SK-N-SH treated with all-trans-retinoic acid at 6 μM for 48 hours (cell line): ENCODE data around the gene ZSCAN2.
"Not testable (repeated sequence)": the region's sequence is repeated elsewhere in the genome, so short reads cannot be mapped to it uniquely, and the experiment has no call there.

Source experiments
- ATAC-seq: fragments of 200-7000 bp; cut with Tn5 transposase; 3 replicates; pipeline ENCODE4 v1.9.1; 2020; ENCODE audit warnings: mild to moderate bottlenecking, moderate library complexity
- BACH2 ChIP-seq: fragments of 250-450 bp; sonication (Bioruptor Pico); IDR thresholded peaks from 2 replicates; pipeline ENCODE4 v1.9.0; 2021; ENCODE audit warnings: mild to moderate bottlenecking, borderline replicate concordance
- CSDC2 ChIP-seq: fragments of 250-450 bp; sonication (Bioruptor Pico); IDR thresholded peaks from 2 replicates; pipeline ENCODE4 v1.5.0; 2020; ENCODE audit warnings: mild to moderate bottlenecking, moderate library complexity
- ESRRG ChIP-seq: fragments of 250-450 bp; sonication (Bioruptor Pico); IDR thresholded peaks from 2 replicates; pipeline ENCODE4 v1.6.1; 2021; ENCODE audit warnings: mild to moderate bottlenecking
- GLIS3 ChIP-seq: fragments of 250-450 bp; sonication (Bioruptor Pico); IDR thresholded peaks from 2 replicates; pipeline ENCODE4 v1.5.0; 2020; ENCODE audit warnings: mild to moderate bottlenecking, moderate library complexity
- ISL1 ChIP-seq: fragments of 250-450 bp; sonication (Bioruptor Pico); IDR thresholded peaks from 2 replicates; pipeline ENCODE4 v2.1.2; 2022; ENCODE audit warnings: mild to moderate bottlenecking, moderate library complexity
- OSR1 ChIP-seq: fragments of 250-450 bp; sonication (Bioruptor Pico); IDR thresholded peaks from 2 replicates; pipeline ENCODE4 v1.8.0; 2022; ENCODE audit warnings: moderate library complexity, mild to moderate bottlenecking, inconsistent platforms
- PPARA ChIP-seq: fragments of 250-450 bp; sonication (Bioruptor Pico); IDR thresholded peaks from 2 replicates; pipeline ENCODE4 v1.5.0; 2020; ENCODE audit warnings: mild to moderate bottlenecking, borderline replicate concordance
- RARB ChIP-seq: fragments of 250-450 bp; sonication (Bioruptor Pico); IDR thresholded peaks from 2 replicates; pipeline ENCODE4 v1.8.0; 2021; ENCODE audit warnings: mild to moderate bottlenecking, moderate library complexity
- TCF4 ChIP-seq: fragments of 250-450 bp; sonication (Bioruptor Pico); IDR thresholded peaks from 2 replicates; pipeline ENCODE4 v1.8.0; 2021; ENCODE audit warnings: mild to moderate bottlenecking, moderate library complexity, borderline replicate concordance
- TOX ChIP-seq: fragments of 250-450 bp; sonication (Bioruptor Pico); IDR thresholded peaks from 2 replicates; pipeline ENCODE4 v1.8.0; 2021; ENCODE audit warnings: mild to moderate bottlenecking, moderate library complexity, borderline replicate concordance
- ZC3H10 ChIP-seq: fragments of 250-450 bp; sonication (Bioruptor Pico); IDR thresholded peaks from 2 replicates; pipeline ENCODE4 v1.5.1; 2021; ENCODE audit warnings: mild to moderate bottlenecking, moderate library complexity
- ZFP3 ChIP-seq: fragments of 250-450 bp; sonication (Bioruptor Pico); IDR thresholded peaks from 2 replicates; pipeline ENCODE4 v1.5.0; 2020; ENCODE audit warnings: mild to moderate bottlenecking, moderate library complexity
- ZFP30 ChIP-seq: fragments of 450-650 bp; formaldehyde crosslinking; IDR thresholded peaks from 2 replicates; pipeline ENCODE4 v1.5.0; 2022; ENCODE audit warnings: mild to moderate bottlenecking, moderate library complexity
- ZNF70 ChIP-seq: fragments of 450-650 bp; formaldehyde crosslinking; IDR thresholded peaks from 2 replicates; pipeline ENCODE4 v1.5.0; 2020; ENCODE audit warnings: mild to moderate bottlenecking, moderate library complexity
- ZNF8 ChIP-seq: fragments of 450-650 bp; formaldehyde crosslinking; IDR thresholded peaks from 2 replicates; pipeline ENCODE4 v1.5.0; 2020; ENCODE audit warnings: mild to moderate bottlenecking, moderate library complexity
- TF ChIP-seq, protein P1 (sequence below): fragments of 250-450 bp; sonication (Bioruptor Pico); IDR thresholded peaks from 2 replicates; pipeline ENCODE4 v1.8.0; 2021; ENCODE audit warnings: low read depth, mild to moderate bottlenecking, moderate library complexity, borderline replicate concordance
- TF ChIP-seq, protein P2 (sequence below): fragments of 250-450 bp; sonication (Bioruptor Pico); IDR thresholded peaks from 2 replicates; pipeline ENCODE4 v1.5.1; 2020; ENCODE audit warnings: low read depth, mild to moderate bottlenecking, moderate library complexity
- TF ChIP-seq, protein P3 (sequence below): fragments of 250-450 bp; sonication (Bioruptor Pico); IDR thresholded peaks from 2 replicates; pipeline ENCODE4 v1.5.1; 2021; ENCODE audit warnings: mild to moderate bottlenecking, moderate library complexity
- TF ChIP-seq, protein P4 (sequence below): fragments of 250-450 bp; sonication (Bioruptor Pico); IDR thresholded peaks from 2 replicates; pipeline ENCODE4 v1.5.0; 2020; ENCODE audit warnings: mild to moderate bottlenecking, moderate library complexity

The ZSCAN2 gene

DNA sequence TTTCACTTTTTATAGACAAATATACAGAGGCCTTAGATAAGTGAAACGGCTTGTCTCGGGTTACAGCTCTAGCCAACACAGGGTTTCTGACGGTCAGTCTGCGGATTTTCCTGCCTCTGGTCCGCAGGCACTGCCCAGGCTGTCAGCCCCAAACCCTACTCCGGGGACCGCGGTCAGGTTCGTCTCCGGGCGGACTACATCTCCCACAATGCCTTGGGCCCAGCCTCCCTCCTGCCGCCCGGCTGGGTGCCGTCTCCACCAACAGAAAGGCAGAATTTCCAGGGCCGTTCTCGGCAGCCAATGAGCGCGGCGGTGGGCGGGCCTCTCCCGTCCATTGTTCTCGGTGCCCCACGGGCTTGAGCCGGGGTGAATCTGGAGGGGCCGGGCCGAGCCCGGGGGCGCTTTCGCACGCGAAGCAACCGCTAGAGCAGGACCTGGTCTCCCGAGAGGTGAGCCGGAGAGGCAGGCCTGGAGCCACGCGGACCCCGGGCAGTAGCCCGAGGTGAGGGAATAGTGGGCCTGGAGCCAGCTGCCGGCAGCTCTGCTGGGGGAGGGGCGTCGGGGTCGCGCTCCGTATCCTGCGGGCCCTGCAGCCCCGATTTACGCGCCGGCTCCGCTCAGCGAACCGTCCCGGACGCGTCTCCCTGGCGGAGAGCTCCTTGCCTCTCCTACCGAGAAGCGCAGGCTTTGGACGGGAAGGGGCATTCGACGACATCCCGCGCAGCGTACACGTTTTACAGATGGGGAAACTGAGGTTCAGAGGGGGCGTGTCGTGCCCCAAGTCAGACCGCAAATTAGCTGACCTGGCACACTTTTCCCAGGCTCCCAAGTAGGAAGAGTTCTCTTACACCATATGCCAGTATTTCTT lies at the start of gene ZSCAN2:
Gene ZSCAN2 (plus strand): TSS at position 323 of the 868 bp plus-strand sequence. CDS start 2,919 bp downstream, outside the sequence.
- ATAC-seq = peak; percentile 99
- TF ChIP-seq BACH2 (no peak), CSDC2 (CRISPR knock-in tag) (no peak), ZNF8 (CRISPR knock-in tag) (no peak), RARB (CRISPR knock-in tag) (no peak), ISL1 (CRISPR knock-in tag) (no peak), TCF4 (CRISPR knock-in tag) (no peak)
- TF ChIP-seq, protein P1, sequence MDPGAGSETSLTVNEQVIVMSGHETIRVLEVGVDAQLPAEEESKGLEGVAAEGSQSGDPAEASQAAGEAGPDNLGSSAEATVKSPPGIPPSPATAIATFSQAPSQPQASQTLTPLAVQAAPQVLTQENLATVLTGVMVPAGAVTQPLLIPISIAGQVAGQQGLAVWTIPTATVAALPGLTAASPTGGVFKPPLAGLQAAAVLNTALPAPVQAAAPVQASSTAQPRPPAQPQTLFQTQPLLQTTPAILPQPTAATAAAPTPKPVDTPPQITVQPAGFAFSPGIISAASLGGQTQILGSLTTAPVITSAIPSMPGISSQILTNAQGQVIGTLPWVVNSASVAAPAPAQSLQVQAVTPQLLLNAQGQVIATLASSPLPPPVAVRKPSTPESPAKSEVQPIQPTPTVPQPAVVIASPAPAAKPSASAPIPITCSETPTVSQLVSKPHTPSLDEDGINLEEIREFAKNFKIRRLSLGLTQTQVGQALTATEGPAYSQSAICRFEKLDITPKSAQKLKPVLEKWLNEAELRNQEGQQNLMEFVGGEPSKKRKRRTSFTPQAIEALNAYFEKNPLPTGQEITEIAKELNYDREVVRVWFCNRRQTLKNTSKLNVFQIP (CRISPR knock-in tag) = no peak
- TF ChIP-seq, all 23 proteins: peak for 0

DNA sequence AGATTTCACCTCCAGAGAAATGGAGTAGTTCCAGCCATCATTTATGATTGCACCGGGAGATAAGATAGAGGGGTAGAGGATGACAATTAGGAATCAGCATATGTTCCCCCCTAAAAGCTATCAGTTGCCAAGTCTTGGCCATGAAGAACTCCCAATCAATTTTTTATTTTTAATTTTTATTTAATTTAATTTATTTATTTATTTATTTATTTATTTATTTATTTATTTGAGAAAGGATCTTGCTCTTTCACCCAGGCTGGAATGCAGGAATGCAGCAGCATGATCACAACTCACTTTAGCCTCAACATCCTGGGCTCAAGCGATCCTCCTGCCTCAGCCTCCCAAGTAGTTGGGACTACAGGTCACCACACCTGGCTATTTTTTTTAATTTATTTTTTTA lies 49.2 kb upstream of the ZSCAN2 start:
- not testable (repeated sequence) for ATAC-seq

DNA sequence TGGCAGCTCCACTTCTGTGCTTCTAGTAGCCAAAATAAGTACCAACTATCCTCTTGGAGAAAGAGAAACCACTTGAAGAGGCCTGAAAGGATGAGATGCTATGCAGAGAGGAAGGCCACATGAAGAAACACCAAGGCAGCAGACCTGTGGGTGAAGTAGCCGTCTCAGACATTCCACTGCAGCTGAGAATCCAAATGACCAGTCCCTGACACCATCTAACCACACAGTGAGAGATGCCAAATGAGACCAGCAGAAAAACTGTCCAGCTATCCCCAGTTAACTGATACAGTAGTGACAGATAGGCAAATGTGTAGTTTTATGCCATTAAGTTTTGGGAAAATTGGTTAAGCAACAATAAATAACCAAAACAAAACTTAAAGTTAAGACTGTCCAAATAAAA lies 47.9 kb upstream of the ZSCAN2 start:
- ATAC-seq = no peak
- no peak for TF ChIP-seq ZFP3 (CRISPR knock-in tag)
- no peak for TF ChIP-seq OSR1 (CRISPR knock-in tag)
- no peak for TF ChIP-seq PPARA (CRISPR knock-in tag)
- TF ChIP-seq, protein P2, sequence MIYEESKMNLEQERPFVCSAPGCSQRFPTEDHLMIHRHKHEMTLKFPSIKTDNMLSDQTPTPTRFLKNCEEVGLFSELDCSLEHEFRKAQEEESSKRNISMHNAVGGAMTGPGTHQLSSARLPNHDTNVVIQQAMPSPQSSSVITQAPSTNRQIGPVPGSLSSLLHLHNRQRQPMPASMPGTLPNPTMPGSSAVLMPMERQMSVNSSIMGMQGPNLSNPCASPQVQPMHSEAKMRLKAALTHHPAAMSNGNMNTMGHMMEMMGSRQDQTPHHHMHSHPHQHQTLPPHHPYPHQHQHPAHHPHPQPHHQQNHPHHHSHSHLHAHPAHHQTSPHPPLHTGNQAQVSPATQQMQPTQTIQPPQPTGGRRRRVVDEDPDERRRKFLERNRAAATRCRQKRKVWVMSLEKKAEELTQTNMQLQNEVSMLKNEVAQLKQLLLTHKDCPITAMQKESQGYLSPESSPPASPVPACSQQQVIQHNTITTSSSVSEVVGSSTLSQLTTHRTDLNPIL (CRISPR knock-in tag) = no peak
- TF ChIP-seq BACH2 = no peak
- no peak for TF ChIP-seq TCF4 (CRISPR knock-in tag)

DNA sequence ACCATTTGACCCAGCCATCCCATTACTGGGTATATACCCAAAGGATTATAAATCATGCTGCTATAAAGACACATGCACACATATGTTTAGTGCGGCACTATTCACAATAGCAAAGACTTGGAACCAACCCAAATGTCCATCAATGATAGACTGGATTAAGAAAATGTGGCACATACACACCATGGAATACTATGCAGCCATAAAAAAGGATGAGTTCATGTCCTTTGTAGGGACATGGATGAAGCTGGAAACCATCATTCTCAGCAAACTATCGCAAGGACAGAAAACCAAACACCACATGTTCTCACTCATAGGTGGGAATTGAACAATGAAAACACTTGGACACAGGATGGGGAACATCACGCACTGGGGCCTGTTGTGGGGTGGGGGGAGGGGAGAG lies 44.1 kb upstream of the ZSCAN2 start:
- ATAC-seq = not testable (repeated sequence)

DNA sequence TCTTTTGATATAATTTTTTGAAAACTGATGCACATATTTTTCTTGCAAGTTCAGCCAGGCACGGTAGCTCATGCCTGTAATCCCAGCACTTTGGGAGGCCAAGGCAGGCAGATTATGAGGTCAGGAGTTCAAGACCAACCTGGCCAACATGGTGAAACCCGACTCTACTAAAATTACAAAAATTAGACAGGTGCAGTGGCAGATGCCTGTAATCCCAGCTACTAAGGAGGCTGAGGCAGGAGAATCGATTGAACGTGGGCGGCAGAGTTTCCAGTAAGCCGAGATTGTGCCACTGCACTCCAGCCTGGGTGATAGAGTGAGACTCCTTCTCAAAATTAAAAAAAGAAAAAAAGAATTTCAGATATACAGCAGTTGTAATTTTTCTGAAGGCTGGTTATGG lies 32.8 kb upstream of the ZSCAN2 start:
- not testable (repeated sequence) for ATAC-seq

DNA sequence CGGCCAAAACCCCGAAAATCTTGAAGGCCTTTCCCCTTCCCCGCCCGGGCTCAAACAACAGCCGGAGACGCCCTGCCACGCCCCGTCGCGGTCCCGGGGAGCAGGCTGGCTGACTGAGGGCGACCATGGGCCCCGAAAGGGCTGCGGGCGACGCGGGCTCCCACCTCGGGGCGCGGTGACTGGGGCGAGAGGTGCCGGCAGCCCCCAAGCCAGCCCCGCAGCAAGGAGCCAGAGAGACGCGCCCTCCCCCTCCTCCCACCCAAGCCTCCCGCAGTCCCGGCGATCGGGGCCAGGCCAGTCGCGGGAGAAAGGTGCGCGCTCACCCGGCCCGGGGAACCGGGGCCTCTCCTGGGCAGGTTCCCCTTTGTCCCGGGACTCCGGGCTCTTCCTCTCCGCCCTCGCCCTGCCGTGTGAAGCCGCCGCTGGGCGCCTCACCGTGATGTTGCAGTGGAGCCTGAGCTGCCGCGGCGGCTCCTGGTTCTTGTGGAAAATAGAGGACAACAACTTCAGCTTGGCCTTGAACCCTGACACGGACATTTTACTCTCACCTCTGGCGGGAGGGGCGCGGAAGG lies 30.6 kb upstream of the ZSCAN2 start:
- ATAC-seq = peak; percentile 81
- TF ChIP-seq, protein P3, sequence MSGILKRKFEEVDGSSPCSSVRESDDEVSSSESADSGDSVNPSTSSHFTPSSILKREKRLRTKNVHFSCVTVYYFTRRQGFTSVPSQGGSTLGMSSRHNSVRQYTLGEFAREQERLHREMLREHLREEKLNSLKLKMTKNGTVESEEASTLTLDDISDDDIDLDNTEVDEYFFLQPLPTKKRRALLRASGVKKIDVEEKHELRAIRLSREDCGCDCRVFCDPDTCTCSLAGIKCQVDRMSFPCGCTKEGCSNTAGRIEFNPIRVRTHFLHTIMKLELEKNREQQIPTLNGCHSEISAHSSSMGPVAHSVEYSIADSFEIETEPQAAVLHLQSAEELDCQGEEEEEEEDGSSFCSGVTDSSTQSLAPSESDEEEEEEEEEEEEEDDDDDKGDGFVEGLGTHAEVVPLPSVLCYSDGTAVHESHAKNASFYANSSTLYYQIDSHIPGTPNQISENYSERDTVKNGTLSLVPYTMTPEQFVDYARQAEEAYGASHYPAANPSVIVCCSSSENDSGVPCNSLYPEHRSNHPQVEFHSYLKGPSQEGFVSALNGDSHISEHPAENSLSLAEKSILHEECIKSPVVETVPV (CRISPR knock-in tag) = no peak
- TF ChIP-seq ZC3H10 (CRISPR knock-in tag) (no peak), GLIS3 (CRISPR knock-in tag) (no peak), ZFP30 (CRISPR knock-in tag) (no peak), OSR1 (CRISPR knock-in tag) (no peak), TOX (CRISPR knock-in tag) (no peak), ISL1 (CRISPR knock-in tag) (no peak), ZNF8 (CRISPR knock-in tag) (no peak), CSDC2 (CRISPR knock-in tag) (no peak), ZNF70 (CRISPR knock-in tag) (no peak), ESRRG (CRISPR knock-in tag) (no peak), PPARA (CRISPR knock-in tag) (no peak)
- TF ChIP-seq, protein P4, sequence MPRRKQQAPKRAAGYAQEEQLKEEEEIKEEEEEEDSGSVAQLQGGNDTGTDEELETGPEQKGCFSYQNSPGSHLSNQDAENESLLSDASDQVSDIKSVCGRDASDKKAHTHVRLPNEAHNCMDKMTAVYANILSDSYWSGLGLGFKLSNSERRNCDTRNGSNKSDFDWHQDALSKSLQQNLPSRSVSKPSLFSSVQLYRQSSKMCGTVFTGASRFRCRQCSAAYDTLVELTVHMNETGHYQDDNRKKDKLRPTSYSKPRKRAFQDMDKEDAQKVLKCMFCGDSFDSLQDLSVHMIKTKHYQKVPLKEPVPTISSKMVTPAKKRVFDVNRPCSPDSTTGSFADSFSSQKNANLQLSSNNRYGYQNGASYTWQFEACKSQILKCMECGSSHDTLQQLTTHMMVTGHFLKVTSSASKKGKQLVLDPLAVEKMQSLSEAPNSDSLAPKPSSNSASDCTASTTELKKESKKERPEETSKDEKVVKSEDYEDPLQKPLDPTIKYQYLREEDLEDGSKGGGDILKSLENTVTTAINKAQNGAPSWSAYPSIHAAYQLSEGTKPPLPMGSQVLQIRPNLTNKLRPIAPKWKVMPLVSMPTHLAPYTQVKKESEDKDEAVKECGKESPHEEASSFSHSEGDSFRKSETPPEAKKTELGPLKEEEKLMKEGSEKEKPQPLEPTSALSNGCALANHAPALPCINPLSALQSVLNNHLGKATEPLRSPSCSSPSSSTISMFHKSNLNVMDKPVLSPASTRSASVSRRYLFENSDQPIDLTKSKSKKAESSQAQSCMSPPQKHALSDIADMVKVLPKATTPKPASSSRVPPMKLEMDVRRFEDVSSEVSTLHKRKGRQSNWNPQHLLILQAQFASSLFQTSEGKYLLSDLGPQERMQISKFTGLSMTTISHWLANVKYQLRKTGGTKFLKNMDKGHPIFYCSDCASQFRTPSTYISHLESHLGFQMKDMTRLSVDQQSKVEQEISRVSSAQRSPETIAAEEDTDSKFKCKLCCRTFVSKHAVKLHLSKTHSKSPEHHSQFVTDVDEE = no peak
- TF ChIP-seq, protein P2 (CRISPR knock-in tag) = no peak
